Neuronal stem cell (in vitro differentiated cells): Measurements from ENCODE around the gene SH3RF2.
A peak's percentile ranks its signal among the peaks of the same experiment; 100 is the strongest.

Experiments
- DNase-seq: peaks from one replicate; pipeline ENCODE4 v3.0.0-alpha.2; 2013; ENCODE audit warnings: low spot score
- H2AFZ ChIP-seq: one replicate; pipeline ENCODE4 v1.6.1; 2013; ENCODE audit warnings: mild to moderate bottlenecking, low read length, inconsistent platforms
- H2AK5ac ChIP-seq: 2 replicates; pipeline ENCODE4 v1.6.1; 2013; ENCODE audit warnings: low read depth, mild to moderate bottlenecking, inconsistent platforms, low read length, moderate library complexity, mixed read lengths
- H2BK120ac ChIP-seq: 2 replicates; pipeline ENCODE4 v1.6.1; 2013; ENCODE audit warnings: low read depth, mild to moderate bottlenecking, inconsistent platforms, low read length, moderate library complexity, mixed read lengths
- H2BK12ac ChIP-seq: one replicate; pipeline ENCODE4 v1.6.1; 2013; ENCODE audit warnings: low read length, inconsistent platforms
- H2BK15ac ChIP-seq: 2 replicates; pipeline ENCODE4 v1.6.1; 2013; ENCODE audit warnings: mild to moderate bottlenecking, low read length, inconsistent platforms, mixed read lengths
- H2BK5ac ChIP-seq: one replicate; pipeline ENCODE4 v1.6.1; 2013; ENCODE audit warnings: inconsistent platforms, mild to moderate bottlenecking, low read length, moderate library complexity
- H3K14ac ChIP-seq: one replicate; pipeline ENCODE4 v1.6.1; 2013; ENCODE audit warnings: low read length, inconsistent platforms
- H3K18ac ChIP-seq: 2 replicates; pipeline ENCODE4 v1.6.1; 2013; ENCODE audit warnings: low read length, inconsistent platforms
- H3K23ac ChIP-seq: 2 replicates; pipeline ENCODE4 v1.6.1; 2013; ENCODE audit warnings: low read depth, mild to moderate bottlenecking, mixed read lengths, low read length, inconsistent platforms; ENCODE audit not compliant: poor library complexity
- H3K27ac ChIP-seq: replicated peaks from 3 replicates; pipeline ENCODE4 v1.5.1; 2013; ENCODE audit warnings: low read length, inconsistent platforms
- H3K27me3 ChIP-seq, 3 experiments: 2 replicates each; pipeline ENCODE4 v1.6.1; 2013; ENCODE audit warnings: low read length in 3 of 3, mild to moderate bottlenecking in 2 of 3, inconsistent platforms in 1 of 3, low read depth in 1 of 3, mixed read lengths in 1 of 3, moderate library complexity in 1 of 3; ENCODE audit not compliant: control insufficient read depth in 3 of 3, insufficient read depth in 3 of 3
- H3K36me3 ChIP-seq, 2 donors: replicated peaks in 1 of 2; 2 replicates each; pipeline ENCODE4 v1.6.1; 2013; ENCODE audit warnings: low read length in 2 of 2; ENCODE audit not compliant: control insufficient read depth in 2 of 2, insufficient read depth in 2 of 2
- H3K4ac ChIP-seq: 2 replicates; pipeline ENCODE4 v1.6.1; 2013; ENCODE audit warnings: inconsistent platforms, mild to moderate bottlenecking, low read length, moderate library complexity
- H3K4me1 ChIP-seq, 2 donors: 1 replicate in 1 of 2; 2 replicates in 1 of 2; pipeline ENCODE4 v1.6.1; 2013; ENCODE audit warnings: low read length in 2 of 2, low read depth in 1 of 2; ENCODE audit not compliant: control insufficient read depth in 2 of 2, insufficient read depth in 1 of 2
- H3K4me2 ChIP-seq: one replicate; pipeline ENCODE4 v1.6.1; 2013; ENCODE audit warnings: mild to moderate bottlenecking, low read length, inconsistent platforms; ENCODE audit not compliant: insufficient read depth, poor library complexity, severe bottlenecking
- H3K4me3 ChIP-seq, 2 donors: 2 replicates each; pipeline ENCODE4 v1.5.1; 2013; ENCODE audit warnings: low read length in 2 of 2, mild to moderate bottlenecking in 2 of 2, inconsistent platforms in 1 of 2, moderate library complexity in 1 of 2
- H3K79me1 ChIP-seq: one replicate; pipeline ENCODE4 v1.6.1; 2013; ENCODE audit warnings: low read depth, mild to moderate bottlenecking, inconsistent platforms, low read length, moderate library complexity
- H3K9ac ChIP-seq: one replicate; pipeline ENCODE4 v1.6.1; 2013; ENCODE audit warnings: mild to moderate bottlenecking, low read depth, low read length, inconsistent platforms; ENCODE audit not compliant: poor library complexity
- H3K9me3 ChIP-seq, 2 donors: replicated peaks in 1 of 2; 2 replicates each; pipeline versions ENCODE3 to v1.6.1; 2013; ENCODE audit warnings: low read length in 2 of 2, mild to moderate bottlenecking in 2 of 2, inconsistent platforms in 1 of 2, low read depth in 1 of 2, mixed read lengths in 1 of 2, moderate library complexity in 1 of 2; ENCODE audit not compliant: control insufficient read depth in 2 of 2, insufficient read depth in 1 of 2
- H4K8ac ChIP-seq: one replicate; pipeline ENCODE4 v1.6.1; 2013; ENCODE audit warnings: low read depth, mild to moderate bottlenecking, inconsistent platforms, low read length, moderate library complexity
- H4K91ac ChIP-seq: one replicate; pipeline ENCODE4 v1.6.1; 2013; ENCODE audit warnings: low read length, low read depth, mild to moderate bottlenecking, inconsistent platforms; ENCODE audit not compliant: poor library complexity
- WGBS, 2 donors: extraction: QIAGEN DNeasy Blood & Tissue Kit; methylation state at CpG; one replicate each; pipeline ENCODE4 v1.1.7; 2013; ENCODE audit warnings: missing lambda C conversion rate in 2 of 2, mixed read lengths in 1 of 2; ENCODE audit not compliant: insufficient read length in 2 of 2, insufficient replicate concordance in 1 of 2; ENCODE audit errors: extremely low coverage in 2 of 2; 5-methylcytosine and 5-hydroxymethylcytosine counted together

SH3RF2 gene

GRCh38 chr5:146039420-146039819 is 103.0 kb downstream of the SH3RF2 start:
- H3K14ac ChIP-seq: no peak overlapping the region
- no peaks in the 10 kb centered on the region for H3K9me3 ChIP-seq
- H3K4me1 ChIP-seq: no peaks in the 10 kb centered on the region
- no peaks in the 10 kb centered on the region for H3K79me1 ChIP-seq
- no peak overlapping the region for H2AFZ ChIP-seq
- DNase-seq: no peak
- no peak overlapping the region for H3K23ac ChIP-seq
- H3K18ac ChIP-seq: no peak overlapping the region
- H4K91ac ChIP-seq: no peak overlapping the region
- H2BK5ac ChIP-seq: no peak overlapping the region
- H3K4me3 ChIP-seq: no peak overlapping the region
- WGBS, 2 donors: no CpG with 5 or more reads among the region's 3 CpGs
- H2BK12ac ChIP-seq: no peak overlapping the region
- H3K9ac ChIP-seq: no peak overlapping the region
- H3K27ac ChIP-seq: no peak overlapping the region
- H2AK5ac ChIP-seq: no peak overlapping the region
- no peak overlapping the region for H2BK120ac ChIP-seq
- H3K4ac ChIP-seq: no peak overlapping the region
- H3K36me3 ChIP-seq: no peaks in the 10 kb centered on the region
- no peak overlapping the region for H2BK15ac ChIP-seq
- no peak overlapping the region for H4K8ac ChIP-seq
- H3K4me2 ChIP-seq: no peak overlapping the region
- peaks cover 0 to 7% (median 0%) of the 10 kb centered on the region in 3 experiments for H3K27me3 ChIP-seq

DNA sequence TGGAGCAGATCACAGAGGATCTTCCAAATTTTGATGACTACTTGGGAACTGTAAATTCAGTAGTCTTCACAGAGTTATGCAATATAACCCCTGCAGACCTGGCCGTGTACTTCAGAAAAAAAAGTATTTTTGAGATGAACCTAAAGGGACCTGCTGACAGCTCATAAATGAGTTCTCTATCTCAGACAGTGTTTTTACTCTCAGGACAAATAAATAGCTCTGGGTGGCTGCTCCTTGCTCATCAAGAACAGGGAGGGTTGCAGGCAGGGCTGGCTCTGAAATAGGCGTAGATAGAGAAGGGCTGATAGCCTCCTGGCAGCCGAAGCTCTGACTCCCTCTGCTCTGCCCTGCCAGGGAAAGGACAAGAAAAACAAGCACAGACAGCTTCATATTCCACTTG is 104.1 kb downstream of the SH3RF2 start:
- no peak overlapping the region for H2AK5ac ChIP-seq
- no peak for DNase-seq
- no peak overlapping the region for H4K8ac ChIP-seq
- H3K9me3 ChIP-seq: no peaks in the 10 kb centered on the region
- H2BK5ac ChIP-seq: no peak overlapping the region
- H3K27ac ChIP-seq: no peak overlapping the region
- WGBS, 2 donors: no CpG with 5 or more reads among the region's 3 CpGs
- H3K4me1 ChIP-seq: no peaks in the 10 kb centered on the region
- H3K4me2 ChIP-seq: no peak overlapping the region
- H3K4ac ChIP-seq: no peak overlapping the region
- no peaks in the 10 kb centered on the region for H3K79me1 ChIP-seq
- H3K14ac ChIP-seq: no peak overlapping the region
- no peak overlapping the region for H4K91ac ChIP-seq
- no peak overlapping the region for H3K18ac ChIP-seq
- H3K9ac ChIP-seq: no peak overlapping the region
- peaks cover 0 to 4% (median 0%) of the 10 kb centered on the region in 3 experiments for H3K27me3 ChIP-seq
- no peak overlapping the region for H2AFZ ChIP-seq
- no peak overlapping the region for H3K23ac ChIP-seq
- H3K4me3 ChIP-seq: no peak overlapping the region
- no peak overlapping the region for H2BK120ac ChIP-seq
- no peaks in the 10 kb centered on the region for H3K36me3 ChIP-seq
- H2BK15ac ChIP-seq: no peak overlapping the region
- no peak overlapping the region for H2BK12ac ChIP-seq

- H2BK15ac ChIP-seq: no peak overlapping the region
These were observed 104.9 kb downstream of the SH3RF2 start for GRCh38 chr5:146041180-146041789.

GRCh38 chr5:146042628-146043279 is 106.4 kb downstream of the SH3RF2 start:
- no peak overlapping the region for H3K4me3 ChIP-seq
- H3K23ac ChIP-seq: no peak overlapping the region
- no peak overlapping the region for H2BK5ac ChIP-seq
- no peak overlapping the region for H3K4me2 ChIP-seq
- DNase-seq: no peak
- no peaks in the 10 kb centered on the region for H3K79me1 ChIP-seq
- peak overlapping the region; percentile 50 for H3K9ac ChIP-seq
- H3K27me3 ChIP-seq: peaks cover 0 to 3% (median 0%) of the 10 kb centered on the region in 3 experiments
- no peak overlapping the region for H3K4ac ChIP-seq
- no peak overlapping the region for H2AFZ ChIP-seq
- no peak overlapping the region for H2BK15ac ChIP-seq
- no peak overlapping the region for H3K27ac ChIP-seq
- H3K18ac ChIP-seq: peak overlapping the region; percentile 44
- no peaks in the 10 kb centered on the region for H3K4me1 ChIP-seq
- no peak overlapping the region for H2AK5ac ChIP-seq
- no CpG with 5 or more reads among the region's 5 CpGs for WGBS, 2 donors
- H4K8ac ChIP-seq: no peak overlapping the region
- no peaks in the 10 kb centered on the region for H3K36me3 ChIP-seq
- no peak overlapping the region for H4K91ac ChIP-seq
- H2BK120ac ChIP-seq: no peak overlapping the region
- H3K14ac ChIP-seq: no peak overlapping the region
- no peaks in the 10 kb centered on the region for H3K9me3 ChIP-seq
- H2BK12ac ChIP-seq: no peak overlapping the region

More at GRCh38 chr5:146041180-146041789, 104.9 kb downstream of the SH3RF2 start:
- Histone ChIP-seq H3K4me2 (no peak overlapping the region), H2BK120ac (no peak overlapping the region), H3K9me3 (no peaks in the 10 kb centered on the region), H3K4me3 (no peak overlapping the region), H3K4ac (no peak overlapping the region), H4K8ac (no peak overlapping the region), H2AK5ac (no peak overlapping the region), H3K36me3 (no peaks in the 10 kb centered on the region), H3K27ac (no peak overlapping the region), H3K79me1 (no peaks in the 10 kb centered on the region), H3K23ac (no peak overlapping the region), H3K9ac (no peak overlapping the region), H2BK12ac (no peak overlapping the region), H2AFZ (no peak overlapping the region), H3K27me3 (peaks cover 0 to 3% (median 0%) of the 10 kb centered on the region in 3 experiments), H3K4me1 (no peaks in the 10 kb centered on the region), H4K91ac (no peak overlapping the region), H3K14ac (peak overlapping the region; percentile 21), H3K18ac (no peak overlapping the region), H2BK5ac (no peak overlapping the region)
- no CpG with 5 or more reads among the region's 10 CpGs for WGBS, 2 donors
- DNase-seq: no peak
